ENCODE measurements around the gene TTLL3.
"Not testable (repeated sequence)": the region's sequence is repeated elsewhere in the genome, so short reads cannot be mapped to it uniquely, and the experiment has no call there.

Gene TTLL3

DNA sequence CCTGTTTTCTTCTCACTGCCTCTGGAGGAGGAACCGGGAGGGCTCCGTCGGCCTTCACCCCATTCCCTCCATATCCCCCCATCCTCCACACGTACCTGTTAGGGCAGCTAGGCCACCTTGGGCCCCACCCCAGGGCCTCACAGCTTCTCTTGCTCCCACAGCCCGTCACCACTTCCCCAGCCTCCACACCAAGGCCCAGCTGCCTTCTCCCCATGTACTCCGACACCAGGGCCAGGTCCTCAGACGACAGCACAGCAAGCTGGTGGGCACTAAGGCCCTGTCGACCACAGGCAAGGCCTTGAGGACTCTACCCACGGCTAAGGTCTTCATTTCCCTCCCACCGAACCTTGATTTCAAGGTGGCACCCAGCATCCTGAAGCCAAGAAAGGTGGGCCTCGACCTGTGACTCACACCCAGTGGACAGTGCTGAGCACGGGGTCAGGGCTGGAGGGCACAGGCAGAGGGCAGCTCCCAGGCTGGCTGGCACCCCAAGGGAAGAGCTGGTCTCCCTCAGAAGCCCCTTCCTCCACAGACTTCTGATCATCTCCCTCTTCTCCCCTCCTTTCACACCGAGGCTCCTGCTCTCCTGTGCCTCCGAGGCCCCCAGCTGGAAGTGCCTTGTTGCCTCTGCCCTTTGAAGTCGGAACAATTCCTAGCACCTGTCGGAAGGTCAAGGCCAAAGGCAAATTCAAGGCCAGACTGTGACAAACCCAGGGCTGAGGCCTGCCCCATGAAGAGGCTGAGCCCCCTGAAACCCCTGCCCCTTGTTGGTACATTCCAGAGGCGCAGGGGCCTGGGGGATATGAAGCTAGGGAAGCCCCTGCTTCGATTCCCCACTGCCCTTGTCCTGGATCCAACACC, 24.7 kb downstream of the TTLL3 start:
- in situ Hi-C loops (cut with HindIII; ENCODE audit: low sequenced_read_pairs) = no loop called here

GRCh38 chr3:9837701-9838582, 27.9 kb downstream of the TTLL3 start:
- in situ Hi-C loops (cut with HindIII; ENCODE audit: low sequenced_read_pairs) = no loop called here

- in situ Hi-C loops (cut with HindIII; ENCODE audit: low sequenced_read_pairs) = no loop called here
Observed at GRCh38 chr3:9838856-9839255, 28.8 kb downstream of the TTLL3 start.

- in situ Hi-C loops (cut with HindIII; ENCODE audit: low sequenced_read_pairs) = no loop called here
Observed at GRCh38 chr3:9841015-9841414, 31.0 kb downstream of the TTLL3 start.

GRCh38 chr3:9843715-9844438, 33.8 kb downstream of the TTLL3 start, which contains the start of gene RPUSD3:
Gene RPUSD3, minus strand, starts transcription at chr3:9844008. Its CDS starts 18 bp downstream, at chr3:9843990.
- in situ Hi-C loops (cut with HindIII; ENCODE audit: low sequenced_read_pairs) = no loop called here

DNA sequence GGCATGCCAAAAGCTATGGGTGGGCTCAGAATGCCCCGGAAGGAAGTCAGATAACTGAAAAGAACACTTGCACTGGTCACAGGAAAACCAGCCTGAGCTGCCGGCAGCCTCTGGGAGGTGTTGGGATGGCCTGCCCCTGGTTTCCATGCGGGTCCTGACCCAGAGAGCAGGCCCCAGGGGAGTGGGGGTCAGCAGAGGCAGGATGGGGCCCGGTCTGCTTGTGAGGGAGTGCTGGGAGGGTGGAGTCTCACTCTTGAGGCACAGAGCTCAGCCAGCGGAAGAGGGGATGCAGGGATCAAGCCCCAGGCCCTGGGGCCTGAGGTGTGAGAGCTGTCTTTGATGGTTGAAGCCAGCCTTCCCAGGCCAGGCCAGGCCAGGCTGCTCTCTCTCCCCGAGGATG, 36.2 kb downstream of the TTLL3 start:
- in situ Hi-C loops (cut with HindIII; ENCODE audit: low sequenced_read_pairs) = no loop called here

DNA sequence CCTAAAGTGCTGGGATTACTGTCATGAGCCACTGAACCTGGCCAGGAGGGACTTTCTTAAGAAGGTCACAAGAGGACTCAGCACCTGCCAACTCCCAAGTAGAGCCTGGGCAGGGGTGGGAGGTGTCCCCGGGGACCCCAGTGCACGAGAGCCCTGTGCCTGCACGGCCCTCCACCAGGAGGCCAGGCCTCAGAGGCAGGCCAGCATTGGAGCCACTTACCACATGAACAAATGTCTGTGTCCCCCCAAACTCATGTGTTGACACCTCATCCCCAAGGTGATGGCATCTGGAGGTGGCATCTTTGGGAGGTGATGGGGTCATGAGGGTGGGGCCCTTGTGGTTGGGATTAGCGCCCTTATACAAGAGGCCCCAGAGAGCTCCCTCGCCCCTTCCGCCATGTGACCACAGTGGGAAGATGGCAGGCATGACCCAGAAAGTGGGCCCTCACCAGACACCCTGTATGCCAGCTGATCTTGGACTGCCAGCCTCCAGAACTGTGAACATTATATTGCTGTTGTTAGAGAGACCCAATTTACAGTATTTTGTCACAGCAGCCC, 36.9 kb downstream of the TTLL3 start:
- in situ Hi-C loops (cut with HindIII; ENCODE audit: low sequenced_read_pairs) = no loop called here

GRCh38 chr3:9847870-9848269, 37.8 kb downstream of the TTLL3 start:
- in situ Hi-C loops (cut with HindIII; ENCODE audit: low sequenced_read_pairs) = not testable (repeated sequence)

DNA sequence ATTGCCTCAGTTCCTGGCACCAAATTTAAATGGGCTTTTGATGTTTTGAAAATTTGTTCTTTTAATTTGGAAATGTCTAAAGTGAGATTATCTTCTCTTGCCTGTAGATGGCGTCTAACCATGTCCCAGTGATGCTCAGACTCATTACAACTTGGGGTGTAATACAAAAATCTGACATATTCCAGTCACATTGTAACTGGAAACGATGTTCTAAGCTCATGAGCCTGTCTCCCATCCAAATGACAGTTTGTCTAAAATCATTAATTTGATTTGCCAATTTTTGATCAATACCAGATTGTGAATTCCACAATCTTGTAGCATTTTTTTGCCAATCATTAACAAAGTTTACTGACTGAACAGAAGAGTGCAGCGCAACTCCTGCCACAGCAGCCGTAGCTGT, 38.8 kb downstream of the TTLL3 start:
- in situ Hi-C loops (cut with HindIII; ENCODE audit: low sequenced_read_pairs) = not testable (repeated sequence)

DNA sequence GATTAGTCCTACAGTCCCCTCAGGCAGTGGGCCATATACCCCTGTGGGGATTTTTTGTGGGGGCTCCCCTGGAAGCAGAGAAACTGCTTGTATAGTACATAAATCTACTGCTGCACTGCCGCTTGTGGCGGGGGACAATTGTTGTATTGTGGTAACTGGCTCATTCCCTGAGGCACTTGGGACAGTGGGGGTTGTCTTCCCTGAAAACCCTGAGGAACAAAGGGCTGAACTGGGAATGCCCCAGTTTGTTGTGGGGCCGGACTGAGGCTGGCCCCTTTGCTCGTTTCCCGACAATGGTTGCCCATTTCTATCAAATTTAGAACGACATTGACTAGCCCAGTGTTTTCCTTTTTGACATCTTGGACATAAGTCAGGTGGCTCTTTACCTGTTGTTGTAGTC, 41.3 kb downstream of the TTLL3 start:
- in situ Hi-C loops (cut with HindIII; ENCODE audit: low sequenced_read_pairs) = loop anchor here (5.0 kb wide), 3 partner anchors 44 to 76 kb away; partner anchors contain the start of gene IL17RE

DNA sequence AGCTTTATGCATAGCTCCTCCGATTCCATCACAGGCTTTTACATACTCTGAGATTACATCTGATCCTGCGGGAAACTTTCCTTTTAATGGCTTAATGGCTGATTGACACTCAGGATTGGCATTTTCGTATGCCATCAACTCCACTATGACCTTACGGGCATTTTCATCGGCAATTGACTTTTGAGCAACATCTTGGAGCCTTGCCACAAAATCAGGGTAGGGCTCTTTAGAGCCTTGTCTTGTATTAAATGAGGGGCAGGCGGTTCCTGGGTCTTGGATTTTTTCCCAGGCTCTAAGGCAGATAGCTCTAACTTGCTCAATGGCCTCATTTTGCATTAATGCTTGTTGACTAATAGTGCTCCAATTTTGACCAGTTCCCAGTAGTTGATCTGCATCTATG, 41.9 kb downstream of the TTLL3 start:
- in situ Hi-C loops (cut with HindIII; ENCODE audit: low sequenced_read_pairs) = loop anchor here (5.0 kb wide), 3 partner anchors 45 to 75 kb away; partner anchors contain the start of gene IL17RE

GRCh38 chr3:9852528-9852927, 42.5 kb downstream of the TTLL3 start:
- in situ Hi-C loops (cut with HindIII; ENCODE audit: low sequenced_read_pairs) = loop anchor here (5.0 kb wide), 3 partner anchors 45 to 75 kb away; partner anchors contain the start of gene IL17RE

GRCh38 chr3:9854291-9854940, 44.4 kb downstream of the TTLL3 start:
- in situ Hi-C loops (cut with HindIII; ENCODE audit: low sequenced_read_pairs) = loop anchor here (5.0 kb wide), 3 partner anchors 47 to 73 kb away; partner anchors contain the start of gene IL17RE

- in situ Hi-C loops (cut with HindIII; ENCODE audit: low sequenced_read_pairs) = no loop called here
Observed at GRCh38 chr3:9855594-9855993, 45.5 kb downstream of the TTLL3 start.

DNA sequence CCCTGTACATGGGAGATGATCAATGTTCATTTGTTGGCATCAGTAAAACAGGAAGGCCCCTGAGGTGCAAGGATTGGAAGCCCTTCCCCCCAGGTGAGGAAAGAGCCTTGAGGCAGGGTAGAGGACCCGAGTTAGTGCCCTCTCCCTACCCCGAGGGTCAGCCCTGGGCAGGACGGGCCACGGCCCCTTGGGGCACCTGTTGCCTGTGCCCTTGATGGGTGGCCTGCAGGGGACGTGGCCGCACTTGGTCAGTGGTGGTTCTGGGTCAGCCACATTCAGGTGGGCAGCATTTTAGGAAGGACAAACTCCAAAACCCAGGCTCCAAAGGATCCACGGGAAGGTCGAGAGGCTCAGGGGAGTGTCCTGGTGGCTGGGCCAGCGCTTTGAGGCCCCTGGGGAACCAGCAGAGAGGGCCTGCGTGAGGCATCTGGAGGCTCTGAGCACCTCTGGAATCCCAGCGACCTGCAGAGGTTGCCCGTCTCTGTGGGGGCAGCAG, 49.5 kb downstream of the TTLL3 start:
- in situ Hi-C loops (cut with HindIII; ENCODE audit: low sequenced_read_pairs) = no loop called here

DNA sequence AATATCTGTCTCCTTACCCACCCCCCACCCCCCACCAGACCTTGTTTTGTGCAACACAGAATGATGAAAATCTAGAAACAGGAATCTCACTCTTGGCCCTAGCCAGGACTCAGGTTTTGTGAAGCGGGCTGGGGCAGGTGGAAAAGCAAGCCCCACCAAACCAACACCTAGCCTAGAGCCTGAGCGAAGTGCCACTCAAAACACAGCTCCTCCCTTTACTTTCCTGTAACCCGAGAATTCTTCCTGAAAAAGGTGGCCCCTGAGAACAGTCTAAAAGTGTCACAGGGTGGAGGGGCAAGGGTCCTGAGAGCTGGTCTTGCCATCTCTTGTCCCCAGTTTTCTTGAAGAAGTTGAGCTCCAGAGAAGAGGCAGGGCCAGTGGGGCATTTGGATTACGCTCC, 51.1 kb downstream of the TTLL3 start:
- in situ Hi-C loops (cut with HindIII; ENCODE audit: low sequenced_read_pairs) = no loop called here

DNA sequence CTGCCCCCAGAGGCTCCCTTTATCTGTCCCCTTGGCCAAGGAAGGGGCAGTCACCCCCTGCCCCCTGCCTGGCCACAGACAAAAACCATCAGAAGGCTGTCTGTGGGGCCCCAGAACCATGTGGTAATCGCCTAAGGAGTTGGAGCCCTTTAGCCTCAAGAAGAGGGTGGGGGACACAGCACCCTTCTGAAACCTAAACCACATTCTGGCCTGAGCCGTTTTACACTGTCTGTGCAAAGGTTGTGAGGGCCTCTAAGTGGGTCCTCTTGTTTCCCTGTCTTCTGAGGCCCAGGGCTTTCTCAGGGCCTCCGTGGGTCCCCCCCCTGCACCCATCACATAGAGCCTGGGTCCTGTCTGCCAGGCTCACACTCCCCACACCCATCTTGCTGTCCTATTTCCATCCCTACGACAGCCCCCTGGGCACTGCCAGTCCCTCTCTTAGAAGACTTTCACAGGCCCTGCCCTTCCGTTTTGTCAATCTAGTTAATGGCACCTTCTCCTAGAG, 51.6 kb downstream of the TTLL3 start:
- in situ Hi-C loops (cut with HindIII; ENCODE audit: low sequenced_read_pairs) = no loop called here

DNA sequence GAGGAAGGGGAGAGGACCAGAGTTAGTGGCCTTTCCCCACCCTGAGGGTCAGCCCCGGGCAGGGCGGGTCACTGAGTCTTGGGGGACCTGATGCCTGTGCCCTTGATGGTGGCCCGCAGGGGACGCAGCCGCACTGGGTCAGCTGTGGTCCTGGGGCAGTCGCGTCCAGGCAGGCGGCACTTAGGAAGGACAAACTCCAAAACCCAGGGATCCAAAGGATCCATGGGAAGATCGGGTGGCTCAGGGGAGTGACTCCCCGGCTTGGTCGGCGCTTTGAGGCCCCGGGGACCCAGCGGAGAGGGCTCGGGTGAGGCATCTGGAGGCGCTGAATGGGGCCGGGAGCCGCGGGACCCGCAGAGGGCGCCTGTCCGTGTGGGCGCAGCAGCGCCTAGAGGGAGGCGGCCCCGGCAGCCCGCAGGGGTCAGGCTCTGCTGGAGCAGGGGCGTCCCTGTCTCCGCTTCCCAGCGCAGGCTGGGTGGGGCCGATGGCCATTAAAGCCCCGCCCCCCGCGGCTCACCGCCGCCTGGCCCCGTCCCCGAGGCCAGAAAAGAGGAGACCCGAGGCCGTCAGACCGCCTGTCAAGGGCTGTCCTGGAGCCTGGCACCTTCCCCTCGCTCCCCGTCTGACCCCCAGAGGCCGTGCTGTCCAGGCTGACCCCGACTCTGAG, 52.5 kb downstream of the TTLL3 start:
- in situ Hi-C loops (cut with HindIII; ENCODE audit: low sequenced_read_pairs) = no loop called here
